ENCODE data around the gene LCNL1.

LCNL1 gene

DNA sequence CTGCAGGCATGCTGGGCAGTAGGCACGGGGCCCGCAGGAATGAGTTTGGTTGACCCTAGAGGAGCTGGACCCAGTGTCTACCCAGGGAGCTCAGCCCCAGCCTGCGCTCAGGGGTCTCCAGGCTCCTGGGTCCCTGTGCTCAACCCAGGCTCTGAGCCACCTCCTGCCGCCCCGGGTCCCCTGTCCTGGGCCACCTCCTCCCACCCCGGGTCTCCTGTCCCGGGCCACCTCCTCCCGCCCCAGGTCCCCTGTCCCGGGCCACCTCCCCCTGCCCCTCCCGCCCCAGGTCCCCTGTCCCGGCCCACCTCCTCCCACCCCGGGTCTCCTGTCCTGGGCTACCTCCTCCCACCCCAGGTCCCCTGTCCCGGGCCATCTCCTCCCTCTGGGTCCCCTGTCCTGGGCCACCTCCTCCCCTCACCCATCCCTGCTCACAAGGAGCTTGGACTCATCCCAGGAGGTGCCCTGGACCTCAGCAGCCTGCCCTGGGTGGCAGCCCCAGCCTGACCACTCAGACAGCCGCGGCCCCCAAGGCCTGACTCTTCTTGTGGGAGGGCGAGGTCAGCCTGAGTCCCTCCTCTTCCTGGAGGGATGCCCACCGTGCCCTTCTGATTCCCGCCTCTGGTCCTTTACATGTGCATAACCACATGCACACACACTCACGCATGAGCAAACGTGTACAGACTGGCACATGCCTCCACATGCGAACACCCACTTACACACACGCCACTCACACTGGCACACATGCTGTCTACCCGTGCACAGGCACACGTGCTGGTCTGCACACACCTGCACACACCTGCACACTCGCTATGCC is 28.3 kb upstream of the LCNL1 start:
- no peak for TF ChIP-seq CTCF (IDR thresholded peaks at IDR 0.05)

GRCh38 chr9:136955202-136955942 is 27.4 kb upstream of the LCNL1 start:
- TF ChIP-seq CTCF (IDR thresholded peaks at IDR 0.05), result no peak

DNA sequence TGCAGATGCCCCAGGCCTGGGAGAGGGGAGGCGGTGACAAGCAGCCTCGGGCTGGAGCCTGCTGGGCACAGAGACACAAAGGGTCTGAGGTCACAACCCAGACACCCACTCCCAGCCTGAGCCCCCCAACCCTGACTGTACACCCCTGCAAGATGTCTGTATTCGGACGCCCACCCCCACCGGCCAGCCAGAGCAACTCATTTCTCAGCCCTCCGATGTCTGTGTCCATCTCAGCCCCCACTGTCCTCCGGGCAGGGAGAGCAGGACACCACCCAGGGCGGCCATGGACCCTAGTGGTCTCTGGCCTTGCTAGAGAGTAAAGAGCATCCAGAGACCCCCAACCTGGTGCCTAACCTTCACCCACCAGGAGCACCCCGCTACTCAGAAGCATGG is 26.9 kb upstream of the LCNL1 start:
- no peak for TF ChIP-seq CTCF (IDR thresholded peaks at IDR 0.05)

DNA sequence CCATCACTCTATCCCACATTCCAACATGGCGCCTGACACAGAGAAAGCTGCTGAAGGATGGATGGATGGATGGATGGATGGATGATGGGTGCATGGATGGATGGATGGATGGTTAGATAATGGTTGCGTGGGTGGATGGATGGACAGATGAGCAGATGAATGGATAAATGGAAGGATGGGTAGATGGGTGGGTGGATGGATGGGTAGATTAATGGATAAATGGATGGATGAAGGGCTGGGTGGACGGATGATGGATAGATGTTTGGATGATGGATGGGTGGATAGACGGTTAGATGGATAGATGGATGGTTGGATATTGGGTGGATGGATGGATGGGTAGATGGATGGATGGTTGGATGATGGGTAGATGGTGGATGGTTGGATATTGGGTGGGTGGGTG is 26.2 kb upstream of the LCNL1 start:
- TF ChIP-seq CTCF (IDR thresholded peaks at IDR 0.05), result no peak

DNA sequence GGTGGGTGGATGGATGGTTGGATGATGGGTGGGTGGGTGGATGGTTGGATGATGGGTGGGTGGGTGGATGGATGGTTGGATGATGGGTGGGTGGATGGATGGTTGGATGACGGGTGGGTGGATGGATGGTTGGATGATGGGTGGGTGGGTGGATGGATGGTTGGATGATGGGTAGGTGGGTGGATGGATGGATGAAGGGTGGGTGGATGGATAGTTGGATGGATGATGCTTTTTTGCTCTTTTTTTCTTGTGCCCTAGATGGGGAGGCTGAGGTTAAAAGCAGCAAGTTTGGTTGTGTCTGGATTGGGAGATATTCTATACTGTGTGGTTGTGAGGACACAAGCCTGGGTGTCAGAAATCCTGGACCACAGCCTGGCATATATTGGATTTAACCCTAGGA is 25.3 kb upstream of the LCNL1 start:
- no peak for TF ChIP-seq CTCF (IDR thresholded peaks at IDR 0.05)

DNA sequence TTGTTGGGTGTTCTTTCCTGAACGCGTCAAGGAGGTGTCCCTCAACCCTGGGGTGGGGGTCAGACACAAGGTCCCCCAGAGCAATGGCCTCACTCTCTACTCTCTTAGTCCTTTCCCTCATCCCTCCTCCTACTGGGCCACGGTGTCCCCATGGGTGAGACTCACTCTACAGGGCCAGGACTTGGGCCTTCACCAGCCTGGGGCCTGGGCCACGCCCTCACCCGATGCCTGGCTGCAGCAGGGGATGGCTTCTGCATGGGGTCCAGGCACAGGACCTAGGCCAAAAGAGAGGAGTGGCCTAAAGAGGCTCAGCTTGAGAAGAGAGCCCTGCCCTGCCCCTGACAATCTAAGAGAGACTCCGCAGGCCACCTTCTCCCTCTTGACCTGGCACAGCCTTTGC is 24.9 kb upstream of the LCNL1 start:
- no peak for TF ChIP-seq CTCF (IDR thresholded peaks at IDR 0.05)

DNA sequence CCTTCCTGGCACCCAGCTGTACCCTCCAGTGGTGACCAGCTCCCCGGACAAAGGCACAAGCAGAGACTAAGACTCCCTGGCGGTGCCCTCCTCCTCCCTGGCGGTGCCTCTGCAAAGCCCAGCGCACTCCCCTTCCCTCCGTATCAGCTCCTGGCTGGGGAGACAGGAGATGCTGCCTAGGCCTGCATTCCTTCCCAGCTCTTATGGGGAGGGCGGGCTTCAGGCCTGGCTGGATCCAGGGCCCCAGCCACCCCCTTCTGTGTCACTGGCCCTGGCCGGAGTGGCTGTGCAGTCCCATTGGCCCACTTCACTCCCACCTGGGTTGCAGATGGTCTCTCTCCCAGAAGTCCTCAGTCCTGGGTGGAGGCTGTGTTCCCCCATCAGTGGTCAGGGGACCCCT is 24.3 kb upstream of the LCNL1 start:
- TF ChIP-seq CTCF (IDR thresholded peaks at IDR 0.05), result no peak
